GM20431 (cell line): ENCODE results near the gene CFAP251.

Experiments used
- in situ Hi-C: fragments of 300-500 bp; cut with MseI, MboI; formaldehyde crosslinking; loops from one replicate; pipeline ENCODE4 v1.15.0; 2020; ENCODE audit warnings: low sequenced_read_pairs; ENCODE audit not compliant: unreplicated experiment

Gene CFAP251

DNA sequence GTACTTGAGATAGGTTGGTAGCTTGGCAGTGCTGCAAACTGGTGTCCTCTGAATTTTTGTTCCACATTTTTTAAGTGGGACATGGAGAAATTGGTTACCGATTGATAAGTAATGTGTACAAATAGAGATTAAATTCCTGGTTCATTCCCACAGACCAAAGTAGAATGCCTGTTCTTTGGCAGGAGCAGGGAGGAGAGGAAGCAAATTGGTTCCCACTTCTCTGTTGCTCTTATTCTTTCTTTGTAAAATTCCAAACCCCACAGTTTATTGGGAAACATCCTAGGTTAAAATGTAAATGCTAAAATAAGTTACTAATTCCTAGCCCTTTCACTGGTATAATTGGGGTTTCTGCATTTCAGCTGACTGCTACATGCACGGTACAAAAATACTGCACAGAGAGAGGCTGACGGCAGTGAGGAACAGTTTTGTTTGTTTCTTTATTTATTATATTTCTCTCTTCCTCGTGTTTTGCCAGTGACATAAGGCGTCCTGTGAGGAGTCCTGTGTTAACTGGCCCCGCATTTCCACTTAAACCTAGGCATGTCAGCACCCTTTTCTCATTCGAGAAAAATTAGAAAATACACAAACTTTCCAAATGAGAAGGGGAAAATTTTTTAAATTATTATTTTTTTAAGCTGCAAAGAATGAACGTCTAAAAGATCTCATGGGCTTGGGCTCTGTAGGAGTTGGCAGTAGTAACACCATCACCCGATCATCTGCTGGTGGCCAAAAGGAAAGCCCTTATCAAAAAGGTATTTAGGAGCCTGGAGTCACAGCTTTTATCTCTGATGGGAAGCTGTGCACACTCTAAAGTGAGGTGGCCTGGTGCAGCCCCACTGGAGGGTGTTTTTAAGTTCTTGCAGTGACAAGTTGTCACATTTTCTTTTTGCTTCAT lies 77.9 kb downstream of the CFAP251 start:
- in situ Hi-C loops = no loop called here

DNA sequence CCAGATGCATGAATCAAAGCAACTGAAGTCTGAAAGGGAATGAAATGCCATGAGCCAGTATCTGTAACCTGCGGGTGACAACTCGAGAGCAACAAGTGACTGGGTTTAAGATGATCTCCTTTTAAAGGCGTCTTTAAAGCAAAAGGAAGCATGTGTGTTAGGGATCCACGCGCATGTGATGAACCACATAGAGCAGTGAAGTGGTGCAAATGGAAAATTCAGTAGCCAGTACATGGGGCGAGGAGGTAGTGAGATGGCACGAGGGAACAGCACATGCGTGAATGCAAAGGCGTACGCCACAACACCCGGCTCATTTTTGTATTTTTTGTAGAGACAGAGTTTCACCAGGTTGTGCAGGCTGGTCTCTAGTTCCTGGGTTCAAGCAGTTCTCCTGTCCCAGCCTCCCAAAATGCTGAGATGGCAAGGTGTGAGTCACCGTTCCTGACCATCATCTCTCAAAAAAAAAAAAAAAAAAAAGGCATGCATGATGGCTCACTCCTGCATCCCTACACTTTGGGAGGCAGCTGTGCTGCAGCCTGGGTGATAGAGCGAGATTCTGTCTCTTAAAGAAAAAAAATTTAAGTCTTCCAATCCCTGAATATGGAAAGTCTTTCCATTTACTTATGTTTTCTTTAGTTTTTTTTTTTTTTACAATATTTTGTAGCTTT lies 78.7 kb downstream of the CFAP251 start:
- in situ Hi-C loops = no loop called here

DNA sequence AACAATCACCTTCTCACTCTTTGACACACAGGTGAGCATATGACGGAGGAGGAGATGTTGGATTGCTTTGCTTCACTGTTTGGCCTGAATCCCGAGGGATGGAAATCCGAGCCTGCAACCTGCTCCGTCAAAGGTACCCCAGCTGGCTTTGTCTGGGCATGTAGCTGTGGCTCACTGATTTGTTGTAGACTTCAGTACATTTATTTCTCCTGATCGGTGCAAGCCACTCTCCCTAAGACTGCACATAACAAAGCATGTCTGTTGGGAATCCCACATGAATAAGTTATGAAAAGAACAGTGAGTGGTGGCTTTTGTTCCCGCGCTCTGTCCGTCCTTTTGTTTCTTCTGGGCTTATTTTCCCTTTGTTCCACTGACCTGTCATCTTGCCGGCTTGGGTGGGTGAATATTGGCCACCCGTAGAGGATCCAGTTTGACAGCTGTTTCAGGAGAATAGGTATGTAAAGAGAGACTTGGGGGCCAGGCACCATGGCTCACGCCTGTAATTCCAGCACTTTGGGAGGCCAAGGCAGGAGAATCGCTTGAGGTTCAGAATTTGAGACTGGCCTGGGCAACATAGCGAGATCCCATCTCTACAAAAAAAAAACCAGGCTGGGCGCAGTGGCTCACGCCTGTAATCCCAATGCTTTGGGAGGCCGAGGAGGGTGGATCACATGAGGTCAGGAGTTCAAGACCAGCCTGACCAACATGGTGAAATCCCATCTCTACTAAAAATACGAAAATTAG lies 83.2 kb downstream of the CFAP251 start:
- in situ Hi-C loops = no loop called here

DNA sequence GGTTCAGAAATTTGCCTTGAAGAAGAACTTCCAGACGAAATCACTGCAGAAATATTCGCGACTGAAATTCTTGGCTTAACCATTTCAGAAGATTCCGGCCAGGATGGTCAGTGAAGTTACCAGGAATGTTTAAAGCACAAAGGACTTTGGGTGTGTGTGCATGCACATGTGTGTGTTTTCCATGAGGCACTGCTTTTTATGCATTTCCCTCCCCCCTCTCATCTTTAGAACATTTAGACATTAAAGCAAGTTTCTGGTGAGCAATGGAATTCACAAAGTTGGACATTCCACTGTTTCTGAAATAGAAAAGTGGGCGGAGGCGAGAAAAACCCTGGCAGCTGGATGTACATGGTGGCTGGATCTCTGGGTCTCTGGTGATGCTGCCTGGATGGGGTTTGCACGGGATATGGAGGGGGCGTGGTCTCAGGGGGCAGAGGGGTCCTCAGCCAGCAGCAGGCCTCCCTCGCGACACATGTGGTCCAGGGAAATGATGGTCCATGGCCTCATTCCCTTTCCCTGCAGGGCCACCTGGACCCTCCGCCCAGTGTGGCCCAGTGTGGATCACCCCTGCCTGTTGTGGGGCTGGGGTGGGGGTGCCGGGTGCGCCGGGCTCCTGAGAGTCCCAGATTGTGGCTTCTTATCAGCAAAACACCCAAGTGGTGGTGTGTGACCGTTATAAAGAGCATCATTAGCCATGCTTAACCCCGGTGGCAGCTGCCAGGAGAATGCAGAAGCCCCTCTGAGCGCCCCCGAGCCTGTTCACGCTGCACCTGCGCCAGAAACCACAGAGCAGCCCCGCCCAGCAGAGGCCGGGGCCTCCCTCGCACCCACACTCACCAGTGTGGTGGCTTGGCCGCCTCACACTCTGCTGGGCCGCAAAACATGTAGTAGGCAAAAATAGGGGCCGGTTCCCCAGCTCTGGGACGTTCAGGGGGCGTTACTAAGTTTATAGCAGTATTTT lies 85.5 kb downstream of the CFAP251 start:
- in situ Hi-C loops = no loop called here

DNA sequence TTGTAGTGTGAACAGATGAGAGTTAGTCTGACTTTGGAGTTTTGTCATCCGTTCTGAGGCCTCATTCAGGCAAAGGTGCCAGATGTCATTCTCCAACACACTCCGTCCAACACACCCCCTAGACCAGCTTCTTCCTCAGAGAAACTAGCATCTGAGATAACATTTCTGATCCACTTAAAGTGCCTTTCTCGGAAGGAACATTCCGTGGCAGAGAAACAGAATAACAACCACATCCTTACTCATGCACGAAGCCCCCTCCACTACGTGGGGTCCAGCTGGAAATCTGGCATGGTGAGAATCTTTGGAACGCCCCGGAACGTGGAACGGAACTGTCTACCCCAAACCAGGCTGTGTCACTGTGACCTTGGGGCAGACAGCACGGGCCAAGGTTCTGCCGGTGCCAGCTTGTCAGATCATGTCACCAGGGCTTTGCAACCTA lies 86.3 kb downstream of the CFAP251 start:
- in situ Hi-C loops = no loop called here

DNA sequence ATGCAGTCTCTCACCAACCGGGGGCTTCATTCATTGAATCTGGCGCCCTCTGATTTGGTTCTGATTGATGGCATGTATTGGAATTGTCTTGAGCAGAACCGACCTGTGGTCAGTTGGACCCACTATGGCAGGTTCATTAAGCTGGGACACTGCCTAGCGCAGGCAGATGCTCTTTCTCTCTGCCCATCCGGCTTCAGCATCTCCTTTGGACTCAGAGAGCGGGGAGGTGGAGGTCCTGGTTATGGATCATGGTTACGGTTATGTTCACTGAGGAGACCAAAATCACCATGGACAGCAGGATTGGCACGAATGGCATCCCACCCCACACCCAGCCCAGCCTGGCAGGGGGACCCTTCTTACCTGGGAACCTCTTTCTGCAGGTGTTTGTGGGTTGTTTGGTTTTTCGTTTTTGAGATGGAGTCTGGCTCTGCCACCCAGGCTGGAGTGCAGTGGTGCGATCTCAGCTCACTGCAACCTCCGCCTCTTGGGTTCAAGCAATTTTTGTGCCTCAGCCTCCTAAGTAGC lies 86.9 kb downstream of the CFAP251 start:
- in situ Hi-C loops = no loop called here

DNA sequence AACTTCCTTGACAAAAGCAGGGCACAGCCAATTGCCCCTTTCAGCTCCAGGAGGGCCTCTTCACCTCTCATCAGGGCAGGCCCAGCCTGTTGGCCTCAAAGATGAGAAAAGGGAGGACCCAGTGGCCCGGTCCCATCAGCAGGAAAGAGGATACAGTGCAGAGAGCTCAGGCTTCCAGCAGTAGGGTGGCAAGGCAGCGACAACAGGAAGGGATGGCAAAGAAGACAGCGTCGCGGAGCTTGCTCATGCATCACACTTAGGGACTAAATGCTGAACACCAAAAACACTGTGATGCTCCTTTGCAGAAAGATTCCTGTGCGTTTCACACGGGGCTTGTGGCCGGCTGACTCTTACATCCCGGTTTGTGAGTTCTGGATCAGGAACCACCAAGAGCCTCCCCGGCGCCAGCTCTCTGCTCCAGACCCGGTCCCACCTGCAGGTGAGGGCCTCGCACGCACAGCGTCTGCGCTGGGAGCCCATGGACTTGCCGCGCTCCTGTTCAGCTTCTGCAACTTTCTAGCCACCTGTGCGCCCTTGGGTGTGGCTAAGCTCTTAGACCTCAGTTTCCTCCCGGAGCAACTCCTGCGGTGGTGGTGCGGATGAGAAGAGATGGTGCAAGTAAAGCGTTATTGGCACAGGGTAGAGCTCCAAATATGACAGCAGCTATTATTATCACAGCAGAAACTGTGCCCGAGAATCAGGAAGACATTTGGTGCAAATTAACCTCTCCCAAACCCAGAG lies 88.0 kb downstream of the CFAP251 start:
- in situ Hi-C loops = no loop called here

DNA sequence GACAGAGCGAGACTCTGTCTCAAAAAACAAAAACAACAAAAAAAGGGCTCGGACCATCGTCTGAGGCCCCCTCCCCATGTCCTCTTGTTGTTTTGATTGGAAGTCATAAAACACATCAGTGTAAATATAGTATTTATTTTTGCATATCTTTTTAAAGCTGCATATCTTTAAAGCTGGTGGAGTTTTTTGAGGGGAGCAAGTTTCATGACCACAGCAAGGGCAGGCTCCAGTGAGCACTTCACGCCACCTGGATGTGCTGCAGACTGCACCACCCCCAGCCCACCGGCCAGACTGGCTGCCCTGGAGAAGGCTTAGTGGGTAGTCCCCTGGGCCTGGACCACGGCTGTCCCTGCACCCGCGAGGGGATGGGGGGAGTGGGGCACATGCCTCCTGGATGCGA lies 91.3 kb downstream of the CFAP251 start:
- in situ Hi-C loops = no loop called here

DNA sequence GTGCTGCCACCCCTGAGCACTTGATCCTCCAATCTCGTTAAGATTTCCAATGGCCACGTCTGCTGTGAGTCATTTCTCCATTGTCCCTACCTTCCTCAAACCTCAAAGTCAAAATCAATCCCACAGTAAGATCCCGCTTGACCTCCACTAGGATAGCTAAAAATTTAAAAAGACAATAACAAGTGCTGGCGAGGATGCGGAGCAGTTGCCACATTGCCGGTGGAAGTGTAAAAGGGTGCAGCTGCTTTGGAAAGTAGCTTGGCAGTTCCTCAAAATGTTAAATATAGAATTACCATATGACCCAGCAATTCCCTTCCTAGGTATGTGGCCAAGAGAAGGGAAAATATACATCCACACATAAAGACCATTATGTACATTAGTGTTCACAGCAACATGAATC lies 93.8 kb downstream of the CFAP251 start:
- in situ Hi-C loops = no loop called here

DNA sequence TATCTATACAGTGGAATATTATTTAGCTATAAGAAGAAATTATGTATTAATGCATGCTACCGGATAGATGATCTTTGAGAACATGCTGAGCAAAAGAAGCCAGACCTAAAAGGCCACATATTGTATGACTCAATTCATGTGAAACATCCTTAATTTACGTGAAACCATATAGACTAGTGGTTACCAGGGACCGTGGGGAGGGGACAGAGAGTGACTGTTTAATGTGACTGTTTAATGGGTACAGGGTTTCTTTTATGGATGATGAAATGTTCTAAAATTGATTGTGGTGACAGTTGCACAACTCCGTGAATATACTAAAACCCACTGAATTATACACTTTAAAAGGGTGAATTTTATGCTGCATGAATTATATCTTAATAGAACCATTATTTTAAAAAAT lies 94.7 kb downstream of the CFAP251 start:
- in situ Hi-C loops = no loop called here

DNA sequence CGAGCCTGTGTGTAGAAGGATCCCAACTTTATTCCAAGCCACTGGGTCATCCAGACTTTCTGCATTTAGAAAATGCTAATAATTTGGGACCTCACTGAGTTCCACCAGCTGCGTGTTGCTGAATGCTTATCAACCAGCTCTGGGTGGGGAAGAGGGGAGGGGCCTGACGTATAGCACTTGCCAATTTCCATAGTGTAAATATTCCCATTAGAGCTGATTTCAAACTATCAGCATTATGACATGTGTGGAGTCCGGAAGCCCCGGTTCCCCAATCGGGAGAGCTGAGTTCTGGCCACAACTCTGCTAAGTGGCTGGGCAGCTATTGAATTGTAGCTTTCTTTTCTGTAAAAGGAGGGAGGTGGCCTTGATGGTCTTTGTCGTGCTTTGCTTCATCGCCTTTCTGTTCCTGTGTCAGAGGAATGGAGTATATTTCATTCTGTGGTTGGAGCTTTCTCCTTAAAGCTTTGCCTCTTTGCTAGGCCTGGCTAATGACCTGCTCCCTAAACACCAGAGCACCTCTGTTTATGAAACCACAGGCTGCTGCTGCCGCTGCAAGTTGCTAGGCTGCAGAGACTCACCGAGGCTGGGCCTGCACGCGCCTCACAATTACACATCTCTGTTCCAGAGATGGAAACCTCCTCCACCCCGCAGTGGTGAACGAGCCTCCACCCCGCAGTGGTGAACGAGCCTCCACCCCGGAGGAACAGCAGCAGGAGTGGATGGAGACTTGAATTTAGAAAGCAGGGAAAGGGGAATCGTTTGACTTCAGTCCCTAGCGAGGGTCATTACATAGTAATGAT lies 95.6 kb downstream of the CFAP251 start:
- in situ Hi-C loops = no loop called here

DNA sequence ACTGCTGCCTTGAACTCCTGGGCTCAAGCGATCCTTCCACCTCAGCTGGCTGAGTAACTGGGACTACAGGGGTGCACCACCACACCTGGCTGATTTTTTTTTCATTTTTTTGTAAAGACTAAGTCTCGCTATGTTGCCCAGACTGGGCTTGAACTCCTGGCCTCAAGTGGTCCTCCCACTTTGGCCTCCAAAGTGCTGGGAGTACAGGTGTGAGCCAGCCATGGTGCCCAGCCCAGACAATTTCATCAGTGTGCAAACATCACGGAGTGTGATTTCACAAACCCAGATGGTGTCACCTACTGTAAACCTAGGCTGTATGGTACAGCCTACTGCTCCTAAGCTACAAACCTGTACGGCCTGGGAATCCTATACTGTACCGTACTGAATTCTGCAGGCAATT lies 96.4 kb downstream of the CFAP251 start:
- in situ Hi-C loops = no loop called here

DNA sequence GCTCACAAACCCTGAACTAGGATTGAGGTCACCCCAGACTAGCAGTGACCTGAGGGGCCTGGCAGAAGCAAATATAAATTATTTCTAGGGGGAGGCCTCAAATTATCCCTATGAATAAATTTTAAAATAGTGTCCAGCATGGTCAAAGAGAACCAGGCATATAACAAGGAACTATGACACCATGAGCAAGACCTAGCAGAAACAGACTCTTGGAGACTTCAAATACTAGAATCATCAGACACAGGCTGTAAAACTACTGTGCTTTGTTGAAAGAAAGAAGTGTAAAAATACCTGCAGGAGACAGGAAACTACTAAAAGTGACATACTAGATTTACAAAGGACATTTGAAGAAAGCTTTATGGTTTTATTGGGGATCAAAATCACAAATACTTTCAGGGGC lies 100.1 kb downstream of the CFAP251 start:
- in situ Hi-C loops = no loop called here

DNA sequence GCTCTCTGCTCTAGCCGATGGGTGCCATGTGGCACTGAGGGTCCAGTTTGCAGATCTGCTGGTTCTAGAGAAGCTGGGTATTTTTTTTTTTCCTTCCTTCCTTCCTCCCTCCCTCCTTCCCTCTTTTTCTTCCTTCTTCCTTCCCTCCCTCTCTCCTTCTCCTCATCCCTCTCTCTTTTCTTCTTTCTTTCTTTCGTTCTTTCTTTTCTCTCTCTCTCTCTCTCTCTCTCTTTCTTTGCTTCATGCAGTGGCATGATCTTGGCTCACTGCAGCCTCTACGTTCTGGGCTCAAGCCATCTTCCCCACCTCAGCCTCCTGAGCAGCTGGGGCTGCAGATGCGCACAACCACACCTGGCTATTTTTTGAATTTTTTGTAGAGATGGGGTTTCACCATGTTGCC lies 100.5 kb downstream of the CFAP251 start:
- in situ Hi-C loops = no loop called here

DNA sequence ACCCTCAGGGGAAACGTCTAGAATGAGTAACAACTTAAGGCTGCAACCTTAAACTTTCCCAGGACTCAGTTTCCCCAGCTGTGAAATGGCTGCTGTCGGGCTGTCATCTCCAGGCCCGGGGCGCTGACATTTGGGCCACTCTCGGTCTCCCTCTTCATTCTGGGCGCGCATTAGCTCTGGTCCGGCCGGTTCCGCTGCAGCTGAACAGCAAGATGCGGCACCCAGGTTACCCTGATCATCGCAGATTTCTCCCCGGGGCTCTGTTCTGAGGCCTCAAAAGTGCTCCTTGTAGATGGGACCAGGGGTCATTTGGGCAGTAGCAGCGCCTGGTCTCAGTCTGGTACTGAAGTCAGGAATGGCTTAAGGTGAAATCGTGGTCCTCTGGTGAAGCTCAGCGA lies 102.4 kb downstream of the CFAP251 start:
- in situ Hi-C loops = no loop called here

DNA sequence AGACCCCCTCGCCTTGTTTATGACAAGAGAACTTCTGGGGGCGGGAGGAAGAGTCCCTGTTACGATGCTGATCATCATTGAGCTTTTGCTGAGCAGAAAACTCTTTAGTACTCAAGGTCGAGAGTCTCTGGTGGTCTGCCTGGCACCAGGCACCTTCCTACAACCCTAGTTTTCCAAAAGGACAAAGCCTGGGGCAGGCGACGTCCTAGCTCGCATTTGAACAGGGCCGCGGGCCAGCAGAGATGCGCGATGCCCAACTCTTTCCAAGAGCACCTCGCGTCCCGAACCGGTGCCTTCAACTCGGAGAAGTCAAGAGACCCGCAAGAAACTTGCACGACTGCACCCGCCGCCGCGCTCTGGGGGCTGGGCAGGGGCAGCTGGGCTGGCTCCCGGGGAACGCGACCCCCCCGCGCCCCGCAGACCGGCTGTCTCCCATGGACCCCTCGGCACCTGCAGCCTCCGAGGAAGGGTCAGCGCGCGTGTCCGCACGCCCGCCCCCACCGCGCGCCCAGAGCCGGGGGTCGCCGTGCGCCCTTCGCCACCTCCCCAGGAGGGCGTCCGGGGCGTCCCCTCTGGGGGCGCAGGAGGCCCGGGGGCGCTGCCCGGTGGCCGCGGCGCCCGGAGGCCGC lies 102.9 kb downstream of the CFAP251 start:
- in situ Hi-C loops = no loop called here

DNA sequence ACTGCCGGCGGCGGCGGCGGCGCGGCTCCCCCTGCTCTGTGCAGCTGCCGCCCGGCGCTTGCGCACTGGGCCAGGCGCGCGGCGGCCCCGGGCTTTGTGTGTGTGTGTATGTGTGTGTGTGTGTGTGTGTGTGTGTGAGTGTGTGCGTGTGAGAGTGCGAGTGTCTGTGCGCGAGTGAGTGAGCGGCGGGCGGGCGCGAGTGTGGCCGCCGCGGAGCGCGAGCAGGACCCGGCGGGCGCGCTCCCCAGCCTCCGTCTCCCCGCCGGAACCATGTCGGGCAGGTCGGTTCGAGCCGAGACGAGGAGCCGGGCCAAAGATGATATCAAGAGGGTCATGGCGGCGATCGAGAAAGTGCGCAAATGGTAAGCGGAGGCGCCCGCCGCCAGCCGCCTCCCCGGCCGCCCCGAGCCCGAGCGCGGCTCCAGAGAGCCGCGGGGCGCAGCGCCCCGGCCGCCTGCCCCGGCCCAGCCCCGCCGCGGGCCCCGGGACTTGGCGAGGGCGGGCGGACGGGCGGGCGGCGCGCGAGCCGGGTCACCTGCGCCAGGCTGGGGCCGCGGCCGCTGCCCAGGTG lies 103.5 kb downstream of the CFAP251 start, which contains the start of gene BCL7A:
BCL7A (plus strand) TSS at position 63 of the 571 bp plus-strand sequence; CDS start at position 271, 208 bp downstream.
- in situ Hi-C loops = no loop called here
